Fibroblast of lung (primary cell): Measurements from ENCODE around the gene NPHP3. TPM values are rescaled to one million over a fixed set of nuclear protein-coding genes. Genes with fewer than 3 reads are reported as not detected.
"Not testable (repeated sequence)": the region's sequence is repeated elsewhere in the genome, so short reads cannot be mapped to it uniquely, and the experiment has no call there.

Experiments used
- DNase-seq, 2 donors: peaks; one replicate each; pipeline versions ENCODE4 v3.0.0 to v3.0.0-alpha.2; 2010; ENCODE audit warnings: low read depth in 2 of 2
- H2AFZ ChIP-seq: 2 replicates; pipeline ENCODE4 v1.5.1; 2012; ENCODE audit warnings: low read length, control low read depth, inconsistent platforms
- H3K27ac ChIP-seq: 2 replicates; pipeline ENCODE4 v1.5.1; 2011; ENCODE audit warnings: low read length, control low read depth; ENCODE audit not compliant: insufficient read depth
- H3K27me3 ChIP-seq: 2 replicates; pipeline ENCODE4 v1.5.1; 2011; ENCODE audit warnings: mild to moderate bottlenecking, low read length; ENCODE audit not compliant: control insufficient read depth, insufficient read depth
- H3K36me3 ChIP-seq: 2 replicates; pipeline ENCODE4 v1.5.1; 2011; ENCODE audit warnings: low read length; ENCODE audit not compliant: control insufficient read depth, insufficient read depth
- H3K4me1 ChIP-seq: 2 replicates; pipeline ENCODE4 v1.5.1; 2011; ENCODE audit warnings: low read length; ENCODE audit not compliant: control insufficient read depth, insufficient read depth; ENCODE audit errors: extremely low read depth
- H3K4me2 ChIP-seq: 2 replicates; pipeline ENCODE4 v1.5.1; 2011; ENCODE audit warnings: low read length, control low read depth; ENCODE audit not compliant: insufficient read depth; ENCODE audit errors: extremely low read depth
- H3K4me3 ChIP-seq, 4 experiments: fragments of 200-600 bp in 1 of 4; sonication (generic) in 1 of 4; replicated peaks in 1 of 4; 2 replicates each; pipeline ENCODE4 v1.5.1; 2011 to 2016; ENCODE audit warnings: low read length in 4 of 4, low read depth in 3 of 4, mild to moderate bottlenecking in 3 of 4, control low read depth in 2 of 4, inconsistent platforms in 1 of 4, mixed read lengths in 1 of 4; ENCODE audit not compliant: insufficient read depth in 1 of 4; ENCODE audit errors: control extremely low read depth in 1 of 4
- H3K79me2 ChIP-seq: 2 replicates; pipeline ENCODE4 v1.5.1; 2012; ENCODE audit warnings: mild to moderate bottlenecking, low read length, inconsistent platforms; ENCODE audit not compliant: control insufficient read depth, insufficient read depth
- H3K9ac ChIP-seq: 2 replicates; pipeline ENCODE4 v1.5.1; 2011; ENCODE audit warnings: mild to moderate bottlenecking, low read length, control low read depth; ENCODE audit not compliant: insufficient read depth
- H3K9me3 ChIP-seq: 2 replicates; pipeline ENCODE4 v1.5.1; 2012; ENCODE audit warnings: low read depth, low read length; ENCODE audit not compliant: control insufficient read depth, insufficient read depth
- H4K20me1 ChIP-seq: 2 replicates; pipeline ENCODE4 v1.5.1; 2011; ENCODE audit warnings: low read length; ENCODE audit not compliant: control insufficient read depth, insufficient read depth; ENCODE audit errors: extremely low read depth
- EZH2 ChIP-seq: IDR thresholded peaks from 2 replicates; pipeline ENCODE4 v1.5.1; 2012; ENCODE audit warnings: low read length, control low read depth, mild to moderate bottlenecking; ENCODE audit errors: missing control alignments
- polyA plus RNA-seq, 2 donors: library from polyadenylated mRNA; depleted of rRNA in 1 of 2; stranded (reverse) in 1 of 2; unstranded in 1 of 2; fragments of >200 nt; gene quantifications; 2 replicates each; pipeline ENCODE4 v1.2.1, GENCODE V29; 2011 to 2012; ENCODE audit warnings: missing spikeins in 1 of 2
- total RNA-seq: library from RNA; depleted of rRNA; stranded (reverse); fragments of >200 nt; gene quantifications from 2 replicates; pipeline ENCODE4 v1.2.1, GENCODE V29; 2014
- TF ChIP-seq, protein P1 (sequence below), 2 donors: IDR thresholded peaks in 1 of 2; conservative IDR thresholded peaks in 1 of 2; 1 replicate in 1 of 2; 2 replicates in 1 of 2; pipeline ENCODE4 v1.5.1; 2011 to 2012; ENCODE audit warnings: low read length in 2 of 2, control low read depth in 1 of 2, inconsistent platforms in 1 of 2, low read depth in 1 of 2, mild to moderate bottlenecking in 1 of 2

The NPHP3 gene
- total and polyA plus RNA-seq, 2 donors (not counting 1 experiment from before 2014, with no cell fraction given): 24.4 to 38.5 TPM

DNA sequence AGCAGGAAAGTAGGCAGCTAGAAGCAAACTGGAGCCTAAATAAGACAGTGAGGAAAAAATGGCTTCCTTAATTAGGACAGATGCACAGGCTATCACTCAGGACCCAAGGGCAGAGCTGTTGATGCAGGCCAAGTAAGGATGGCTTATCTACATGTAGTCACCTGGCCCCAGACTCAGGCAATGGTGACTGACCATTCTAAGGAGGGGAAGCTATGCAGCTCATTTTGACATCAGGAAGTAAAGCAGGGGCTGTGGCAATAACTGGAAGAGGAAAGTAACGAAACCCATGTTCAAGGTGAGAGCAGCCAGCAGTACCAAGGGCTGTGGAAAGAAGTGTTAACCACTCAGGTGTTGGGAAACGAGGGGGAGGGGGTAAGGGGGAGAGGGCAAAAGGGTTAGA lies 78.8 kb downstream of the NPHP3 start:
- Histone ChIP-seq H2AFZ (no peak overlapping the region), H3K9me3 (no peaks in the 10 kb centered on the region), H3K4me3 (no peak overlapping the region), H4K20me1 (no peaks in the 10 kb centered on the region), H3K27ac (no peak overlapping the region), H3K27me3 (no peaks in the 10 kb centered on the region), H3K9ac (no peak overlapping the region), H3K4me2 (no peak overlapping the region), H3K4me1 (no peaks in the 10 kb centered on the region), H3K36me3 (peaks cover 4% of the 10 kb centered on the region), H3K79me2 (no peaks in the 10 kb centered on the region)
- DNase-seq: no peak
- TF ChIP-seq, protein P1, sequence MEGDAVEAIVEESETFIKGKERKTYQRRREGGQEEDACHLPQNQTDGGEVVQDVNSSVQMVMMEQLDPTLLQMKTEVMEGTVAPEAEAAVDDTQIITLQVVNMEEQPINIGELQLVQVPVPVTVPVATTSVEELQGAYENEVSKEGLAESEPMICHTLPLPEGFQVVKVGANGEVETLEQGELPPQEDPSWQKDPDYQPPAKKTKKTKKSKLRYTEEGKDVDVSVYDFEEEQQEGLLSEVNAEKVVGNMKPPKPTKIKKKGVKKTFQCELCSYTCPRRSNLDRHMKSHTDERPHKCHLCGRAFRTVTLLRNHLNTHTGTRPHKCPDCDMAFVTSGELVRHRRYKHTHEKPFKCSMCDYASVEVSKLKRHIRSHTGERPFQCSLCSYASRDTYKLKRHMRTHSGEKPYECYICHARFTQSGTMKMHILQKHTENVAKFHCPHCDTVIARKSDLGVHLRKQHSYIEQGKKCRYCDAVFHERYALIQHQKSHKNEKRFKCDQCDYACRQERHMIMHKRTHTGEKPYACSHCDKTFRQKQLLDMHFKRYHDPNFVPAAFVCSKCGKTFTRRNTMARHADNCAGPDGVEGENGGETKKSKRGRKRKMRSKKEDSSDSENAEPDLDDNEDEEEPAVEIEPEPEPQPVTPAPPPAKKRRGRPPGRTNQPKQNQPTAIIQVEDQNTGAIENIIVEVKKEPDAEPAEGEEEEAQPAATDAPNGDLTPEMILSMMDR (conservative IDR thresholded peaks at IDR 0.05 in 1 of 2, IDR thresholded peaks at IDR 0.05 in 1 of 2; ENCODE audit: low read depth in 1 of 2, low read length in 2 of 2): no peak
- no peak for TF ChIP-seq EZH2

DNA sequence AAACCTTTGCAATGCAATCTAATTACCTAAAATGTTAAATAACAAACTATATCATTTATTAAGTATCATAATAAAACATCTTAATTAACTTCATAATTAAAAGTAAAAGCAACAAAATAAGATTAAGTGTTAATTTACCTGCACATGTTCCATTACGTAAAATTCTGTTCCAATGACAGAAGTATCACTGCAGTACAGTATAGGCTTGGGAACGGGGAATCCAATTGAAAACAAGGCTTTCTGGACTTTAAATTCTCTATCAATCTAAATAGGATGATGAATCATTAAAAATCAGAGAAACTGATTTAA lies 79.7 kb downstream of the NPHP3 start:
- Histone ChIP-seq H3K4me2 (no peak overlapping the region), H3K36me3 (peaks cover 4% of the 10 kb centered on the region), H3K4me1 (peaks cover under 1% of the 10 kb centered on the region), H3K79me2 (no peaks in the 10 kb centered on the region), H3K27ac (no peak overlapping the region), H3K27me3 (no peaks in the 10 kb centered on the region), H3K9me3 (no peaks in the 10 kb centered on the region), H4K20me1 (no peaks in the 10 kb centered on the region), H3K9ac (no peak overlapping the region), H3K4me3 (no peak overlapping the region), H2AFZ (no peak overlapping the region)
- TF ChIP-seq, protein P1 (conservative IDR thresholded peaks at IDR 0.05 in 1 of 2, IDR thresholded peaks at IDR 0.05 in 1 of 2; ENCODE audit: low read depth in 1 of 2, low read length in 2 of 2): no peak
- TF ChIP-seq EZH2: no peak
- no peak for DNase-seq

DNA sequence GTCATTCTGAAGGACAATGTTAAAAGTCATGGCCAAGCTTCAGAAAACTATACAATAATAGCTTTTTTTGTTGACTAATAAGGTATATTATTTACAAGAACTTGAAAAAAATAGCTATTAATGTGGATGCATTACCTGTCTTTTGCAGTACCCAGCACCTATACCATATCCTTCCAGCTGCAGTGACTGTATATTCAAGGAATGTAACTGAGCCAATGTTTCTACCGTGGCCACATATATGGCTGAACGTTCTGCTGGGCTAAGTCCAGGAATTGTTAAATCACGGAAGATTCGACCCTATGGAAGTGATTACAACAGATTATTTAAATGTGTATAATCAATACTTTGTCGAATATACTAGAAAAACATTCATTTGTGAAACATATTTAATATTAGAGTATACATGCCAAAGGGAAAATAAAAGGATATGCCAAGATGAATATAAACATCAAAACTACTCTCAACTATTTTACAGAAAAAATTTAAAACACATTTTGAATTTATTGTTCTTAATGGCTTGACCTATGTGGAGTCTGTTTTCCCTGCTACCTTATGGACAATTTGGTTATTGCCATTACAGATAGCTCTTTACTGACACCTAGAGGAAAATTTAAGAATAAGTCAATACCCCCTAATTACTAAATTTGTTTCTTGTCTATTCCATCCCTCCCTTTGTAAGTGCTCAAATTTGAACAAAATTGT lies 80.2 kb downstream of the NPHP3 start:
- Histone ChIP-seq H3K4me1 (peaks cover 4% of the 10 kb centered on the region), H3K9me3 (no peaks in the 10 kb centered on the region), H3K9ac (no peak overlapping the region), H3K4me2 (no peak overlapping the region), H4K20me1 (no peaks in the 10 kb centered on the region), H3K79me2 (no peaks in the 10 kb centered on the region), H3K27me3 (no peaks in the 10 kb centered on the region), H3K27ac (no peak overlapping the region), H3K36me3 (peaks cover 4% of the 10 kb centered on the region), H3K4me3 (no peak overlapping the region), H2AFZ (no peak overlapping the region)
- TF ChIP-seq, protein P1 (conservative IDR thresholded peaks at IDR 0.05 in 1 of 2, IDR thresholded peaks at IDR 0.05 in 1 of 2; ENCODE audit: low read depth in 1 of 2, low read length in 2 of 2): peak; percentile 35 to 50
- no peak for TF ChIP-seq EZH2
- peak; percentile 43 to 76 for DNase-seq

DNA sequence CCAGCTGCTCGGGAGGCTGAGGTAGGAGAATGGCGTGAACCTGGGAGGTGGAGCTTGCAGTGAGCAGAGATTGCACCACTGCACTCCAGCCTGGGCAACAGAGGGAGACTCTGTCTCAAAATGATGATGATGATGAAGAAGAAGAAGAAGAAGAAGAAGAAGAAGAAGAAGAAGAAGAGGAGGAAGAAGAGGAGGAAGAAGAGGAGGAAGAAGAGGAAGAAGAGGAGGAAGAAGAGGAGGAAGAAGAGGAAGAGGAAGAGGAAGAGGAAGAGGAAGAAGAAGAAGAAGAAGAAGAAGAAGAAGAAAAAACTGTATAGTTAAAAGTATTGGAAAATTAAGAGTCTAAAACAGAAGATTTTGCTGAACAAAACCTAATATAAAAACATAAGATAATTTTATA lies 80.8 kb downstream of the NPHP3 start:
- not testable (repeated sequence) for H3K4me1 ChIP-seq, H3K79me2 ChIP-seq, H3K27ac ChIP-seq, H3K9ac ChIP-seq, H3K4me2 ChIP-seq, DNase-seq, H3K9me3 ChIP-seq, H3K4me3 ChIP-seq, H4K20me1 ChIP-seq, H3K27me3 ChIP-seq, H3K36me3 ChIP-seq, H2AFZ ChIP-seq
